Panc1 (cell line): ENCODE results near the gene CACNA2D3.

Source experiments
- POLR2AphosphoS5 ChIP-seq: IDR thresholded peaks from 2 replicates; pipeline ENCODE4 v1.6.1; 2012; ENCODE audit warnings: mild to moderate bottlenecking, low read depth, low read length, moderate library complexity
- TF ChIP-seq, protein P1 (sequence below): fragments of 450-650 bp; IDR thresholded peaks from 2 replicates; pipeline ENCODE4 v1.5.1; 2017; ENCODE audit warnings: mild to moderate bottlenecking
- TF ChIP-seq, protein P2 (sequence below), 2 experiments: IDR thresholded peaks; 2 replicates each; pipeline ENCODE4 v1.6.1; 2011 to 2012; ENCODE audit warnings: low read depth in 2 of 2, control low read depth in 1 of 2, low read length in 1 of 2, mild to moderate bottlenecking in 1 of 2, moderate library complexity in 1 of 2; ENCODE audit not compliant: insufficient read depth in 1 of 2

DNA sequence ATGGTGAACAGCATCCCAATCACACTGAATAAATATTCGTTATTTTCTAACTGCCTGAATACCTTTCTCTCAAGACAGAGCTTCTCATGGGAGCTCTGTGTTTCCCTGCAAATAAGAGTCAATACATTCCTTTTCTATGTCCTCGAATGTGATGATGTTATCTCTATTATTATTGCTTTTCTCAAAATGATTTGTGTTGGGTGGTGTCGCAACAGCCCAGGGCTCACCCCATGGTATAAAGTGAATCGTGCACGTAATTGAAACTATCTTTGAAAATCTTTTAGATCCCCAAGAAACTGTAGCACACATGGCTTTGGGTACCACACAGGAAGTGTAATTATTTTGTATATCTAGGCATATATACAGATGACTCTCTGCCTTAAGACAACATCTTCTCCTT, 996.1 kb downstream of the CACNA2D3 start:
- TF ChIP-seq, protein P1, sequence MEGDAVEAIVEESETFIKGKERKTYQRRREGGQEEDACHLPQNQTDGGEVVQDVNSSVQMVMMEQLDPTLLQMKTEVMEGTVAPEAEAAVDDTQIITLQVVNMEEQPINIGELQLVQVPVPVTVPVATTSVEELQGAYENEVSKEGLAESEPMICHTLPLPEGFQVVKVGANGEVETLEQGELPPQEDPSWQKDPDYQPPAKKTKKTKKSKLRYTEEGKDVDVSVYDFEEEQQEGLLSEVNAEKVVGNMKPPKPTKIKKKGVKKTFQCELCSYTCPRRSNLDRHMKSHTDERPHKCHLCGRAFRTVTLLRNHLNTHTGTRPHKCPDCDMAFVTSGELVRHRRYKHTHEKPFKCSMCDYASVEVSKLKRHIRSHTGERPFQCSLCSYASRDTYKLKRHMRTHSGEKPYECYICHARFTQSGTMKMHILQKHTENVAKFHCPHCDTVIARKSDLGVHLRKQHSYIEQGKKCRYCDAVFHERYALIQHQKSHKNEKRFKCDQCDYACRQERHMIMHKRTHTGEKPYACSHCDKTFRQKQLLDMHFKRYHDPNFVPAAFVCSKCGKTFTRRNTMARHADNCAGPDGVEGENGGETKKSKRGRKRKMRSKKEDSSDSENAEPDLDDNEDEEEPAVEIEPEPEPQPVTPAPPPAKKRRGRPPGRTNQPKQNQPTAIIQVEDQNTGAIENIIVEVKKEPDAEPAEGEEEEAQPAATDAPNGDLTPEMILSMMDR, result no peak
- TF ChIP-seq POLR2AphosphoS5, result no peak
- TF ChIP-seq, protein P2, sequence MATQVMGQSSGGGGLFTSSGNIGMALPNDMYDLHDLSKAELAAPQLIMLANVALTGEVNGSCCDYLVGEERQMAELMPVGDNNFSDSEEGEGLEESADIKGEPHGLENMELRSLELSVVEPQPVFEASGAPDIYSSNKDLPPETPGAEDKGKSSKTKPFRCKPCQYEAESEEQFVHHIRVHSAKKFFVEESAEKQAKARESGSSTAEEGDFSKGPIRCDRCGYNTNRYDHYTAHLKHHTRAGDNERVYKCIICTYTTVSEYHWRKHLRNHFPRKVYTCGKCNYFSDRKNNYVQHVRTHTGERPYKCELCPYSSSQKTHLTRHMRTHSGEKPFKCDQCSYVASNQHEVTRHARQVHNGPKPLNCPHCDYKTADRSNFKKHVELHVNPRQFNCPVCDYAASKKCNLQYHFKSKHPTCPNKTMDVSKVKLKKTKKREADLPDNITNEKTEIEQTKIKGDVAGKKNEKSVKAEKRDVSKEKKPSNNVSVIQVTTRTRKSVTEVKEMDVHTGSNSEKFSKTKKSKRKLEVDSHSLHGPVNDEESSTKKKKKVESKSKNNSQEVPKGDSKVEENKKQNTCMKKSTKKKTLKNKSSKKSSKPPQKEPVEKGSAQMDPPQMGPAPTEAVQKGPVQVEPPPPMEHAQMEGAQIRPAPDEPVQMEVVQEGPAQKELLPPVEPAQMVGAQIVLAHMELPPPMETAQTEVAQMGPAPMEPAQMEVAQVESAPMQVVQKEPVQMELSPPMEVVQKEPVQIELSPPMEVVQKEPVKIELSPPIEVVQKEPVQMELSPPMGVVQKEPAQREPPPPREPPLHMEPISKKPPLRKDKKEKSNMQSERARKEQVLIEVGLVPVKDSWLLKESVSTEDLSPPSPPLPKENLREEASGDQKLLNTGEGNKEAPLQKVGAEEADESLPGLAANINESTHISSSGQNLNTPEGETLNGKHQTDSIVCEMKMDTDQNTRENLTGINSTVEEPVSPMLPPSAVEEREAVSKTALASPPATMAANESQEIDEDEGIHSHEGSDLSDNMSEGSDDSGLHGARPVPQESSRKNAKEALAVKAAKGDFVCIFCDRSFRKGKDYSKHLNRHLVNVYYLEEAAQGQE (IDR thresholded peaks at IDR 0.05; ENCODE audit: insufficient read depth in 1 of 2, low read depth in 2 of 2, low read length in 1 of 2), result no peak
